Chondrocyte (in vitro differentiated cells): ENCODE measurements around the gene SHH. TPM values are rescaled to one million over a fixed set of nuclear protein-coding genes. Genes with fewer than 3 reads are reported as not detected.

Source experiments
- DNase-seq: peaks from one replicate; pipeline ENCODE4 v3.0.0; 2021; ENCODE audit warnings: mixed read lengths, low spot score
- H3K27ac Mint-ChIP-seq: one replicate; pipeline ENCODE4 v1.8.0; 2021; ENCODE audit warnings: mild to moderate bottlenecking, moderate library complexity, mixed read lengths; ENCODE audit not compliant: unreplicated experiment
- H3K27me3 Mint-ChIP-seq: 2 replicates; pipeline ENCODE4 v1.8.0; 2021; ENCODE audit warnings: low read depth, mixed read lengths
- H3K36me3 Mint-ChIP-seq: 2 replicates; pipeline ENCODE4 v1.8.0; 2021; ENCODE audit warnings: low read depth, mixed read lengths
- H3K4me1 Mint-ChIP-seq: 2 replicates; pipeline ENCODE4 v1.8.0; 2021; ENCODE audit warnings: low read depth, mild to moderate bottlenecking, mixed read lengths
- H3K4me3 Mint-ChIP-seq: one replicate; pipeline ENCODE4 v1.8.0; 2021; ENCODE audit warnings: mild to moderate bottlenecking, moderate library complexity, mixed read lengths; ENCODE audit not compliant: unreplicated experiment
- H3K9me3 Mint-ChIP-seq: 2 replicates; pipeline ENCODE4 v1.8.0; 2021; ENCODE audit warnings: low read depth, mixed read lengths
- total RNA-seq: library from RNA; stranded (reverse); gene quantifications from 3 replicates; pipeline ENCODE4 v1.2.1, GENCODE V29; 2021
- TF ChIP-seq, protein P1 (sequence below): fragments of 200-600 bp; sonication (generic); IDR thresholded peaks from 2 replicates; pipeline ENCODE4 v1.5.0; 2021; ENCODE audit warnings: antibody characterized with exemption, mild to moderate bottlenecking, moderate library complexity

The SHH gene
- total RNA-seq, 1 donor from 2014 or later = not detected

DNA sequence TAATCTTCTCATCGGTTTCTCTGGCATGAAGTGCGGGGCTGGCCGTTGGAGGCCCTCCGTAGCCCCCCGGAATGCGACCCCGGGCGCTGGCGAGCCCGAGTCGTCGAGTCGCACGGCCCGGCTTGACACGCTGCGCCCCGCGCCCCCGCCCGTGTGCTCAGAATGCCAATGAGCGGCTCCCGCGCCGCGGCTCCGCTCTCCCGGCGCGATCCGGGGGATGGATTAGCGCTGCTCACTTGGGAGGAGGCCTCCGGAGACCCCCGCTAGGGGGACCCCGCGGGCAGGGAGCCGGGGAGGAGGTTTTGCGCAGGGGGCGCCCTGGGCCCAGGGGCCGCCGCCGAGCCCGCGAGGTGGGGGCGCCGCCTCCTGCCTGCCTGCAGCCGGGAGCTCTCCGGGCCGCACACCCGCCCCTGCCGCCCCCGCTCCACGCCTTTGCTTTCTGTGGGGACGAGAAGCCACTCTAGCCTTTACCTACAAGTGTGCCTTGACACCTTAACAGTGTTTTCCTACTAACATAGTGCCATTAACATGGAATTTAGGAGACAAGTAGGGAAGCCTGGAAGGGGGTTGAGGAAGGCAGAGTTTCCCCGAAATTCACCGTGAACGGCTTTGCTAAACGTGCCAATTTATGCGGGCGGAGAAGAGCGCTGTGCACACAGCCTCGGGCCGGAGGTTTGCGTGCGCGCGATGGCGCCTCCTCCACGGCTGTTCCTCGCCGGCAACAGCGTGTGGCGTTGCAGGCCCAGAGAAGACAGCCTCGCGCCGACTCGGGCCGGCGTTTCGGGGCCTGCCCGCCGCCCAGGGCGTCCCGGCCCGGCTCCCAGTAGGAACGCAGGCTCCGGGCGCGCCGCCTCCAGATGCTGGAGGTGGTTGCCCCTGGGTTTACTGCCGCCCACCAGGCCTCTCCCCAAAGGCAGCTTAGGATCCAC is 7.1 kb downstream of the SHH start:
- H3K27me3 Mint-ChIP-seq = peaks cover 36% of the 10 kb centered on the region
- no peaks in the 10 kb centered on the region for H3K36me3 Mint-ChIP-seq
- no peak overlapping the region for H3K27ac Mint-ChIP-seq
- TF ChIP-seq, protein P1, sequence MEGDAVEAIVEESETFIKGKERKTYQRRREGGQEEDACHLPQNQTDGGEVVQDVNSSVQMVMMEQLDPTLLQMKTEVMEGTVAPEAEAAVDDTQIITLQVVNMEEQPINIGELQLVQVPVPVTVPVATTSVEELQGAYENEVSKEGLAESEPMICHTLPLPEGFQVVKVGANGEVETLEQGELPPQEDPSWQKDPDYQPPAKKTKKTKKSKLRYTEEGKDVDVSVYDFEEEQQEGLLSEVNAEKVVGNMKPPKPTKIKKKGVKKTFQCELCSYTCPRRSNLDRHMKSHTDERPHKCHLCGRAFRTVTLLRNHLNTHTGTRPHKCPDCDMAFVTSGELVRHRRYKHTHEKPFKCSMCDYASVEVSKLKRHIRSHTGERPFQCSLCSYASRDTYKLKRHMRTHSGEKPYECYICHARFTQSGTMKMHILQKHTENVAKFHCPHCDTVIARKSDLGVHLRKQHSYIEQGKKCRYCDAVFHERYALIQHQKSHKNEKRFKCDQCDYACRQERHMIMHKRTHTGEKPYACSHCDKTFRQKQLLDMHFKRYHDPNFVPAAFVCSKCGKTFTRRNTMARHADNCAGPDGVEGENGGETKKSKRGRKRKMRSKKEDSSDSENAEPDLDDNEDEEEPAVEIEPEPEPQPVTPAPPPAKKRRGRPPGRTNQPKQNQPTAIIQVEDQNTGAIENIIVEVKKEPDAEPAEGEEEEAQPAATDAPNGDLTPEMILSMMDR = peak; percentile 81
- peak; percentile 68 for DNase-seq
- no peaks in the 10 kb centered on the region for H3K9me3 Mint-ChIP-seq
- H3K4me1 Mint-ChIP-seq = peaks cover 25% of the 10 kb centered on the region
- peak overlapping the region; percentile 69 for H3K4me3 Mint-ChIP-seq

- TF ChIP-seq, protein P1 = no peak
- Mint-ChIP-seq H3K27me3 (peaks cover 39% of the 10 kb centered on the region), H3K4me1 (peaks cover 24% of the 10 kb centered on the region), H3K36me3 (no peaks in the 10 kb centered on the region), H3K9me3 (no peaks in the 10 kb centered on the region), H3K4me3 (peak overlapping the region; percentile 58), H3K27ac (no peak overlapping the region)
- DNase-seq = no peak
Observed at GRCh38 chr7:155804431-155804831, 7.8 kb downstream of the SHH start.

DNA sequence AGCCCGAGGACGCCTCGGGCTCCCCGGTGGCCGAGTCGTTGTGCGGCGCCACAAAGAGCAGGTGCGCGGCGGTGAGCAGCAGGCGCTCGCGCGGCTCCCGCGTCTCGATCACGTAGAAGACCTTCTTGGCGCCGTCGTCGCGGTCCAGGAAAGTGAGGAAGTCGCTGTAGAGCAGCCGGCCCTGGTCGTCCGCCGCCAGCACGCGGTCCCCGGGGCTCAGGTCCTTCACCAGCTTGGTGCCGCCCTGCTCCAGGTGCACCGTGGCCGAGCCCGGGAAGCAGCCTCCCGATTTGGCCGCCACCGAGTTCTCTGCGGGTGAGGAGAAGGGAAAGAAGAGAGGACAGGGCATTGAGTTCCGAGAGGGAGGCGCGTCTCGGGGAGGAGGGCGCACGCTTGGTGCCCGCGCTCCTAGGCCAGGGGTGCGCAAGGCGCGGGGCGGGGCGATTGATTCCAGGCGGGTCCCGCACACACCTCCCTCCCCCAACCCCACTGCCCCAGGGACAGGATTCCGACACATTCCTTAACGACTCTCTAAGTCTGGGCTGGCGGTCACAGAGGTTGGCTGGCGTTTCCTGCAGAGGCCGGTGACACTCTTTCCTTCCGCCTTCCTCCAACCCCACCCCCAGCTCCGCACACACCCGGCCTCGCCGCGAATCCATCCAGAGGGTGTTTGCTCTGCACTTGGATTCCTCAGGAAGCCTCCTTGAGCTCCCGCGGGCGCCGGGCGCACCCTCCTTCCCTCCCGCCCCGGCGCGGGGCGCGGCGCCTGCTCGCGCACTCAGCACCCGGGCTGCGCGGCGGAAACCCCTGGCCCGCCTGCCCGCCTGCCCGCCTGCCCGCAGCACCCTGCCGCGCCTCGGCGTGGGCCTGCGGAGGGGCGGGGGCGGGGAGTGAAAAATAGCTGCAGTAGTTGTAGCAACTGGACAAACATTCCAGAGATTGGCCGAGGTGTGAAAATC is 8.6 kb downstream of the SHH start:
- Mint-ChIP-seq H3K27ac (no peak overlapping the region), H3K4me3 (peak overlapping the region; percentile 75), H3K27me3 (peaks cover 33% of the 10 kb centered on the region), H3K9me3 (no peaks in the 10 kb centered on the region), H3K4me1 (peaks cover 18% of the 10 kb centered on the region), H3K36me3 (no peaks in the 10 kb centered on the region)
- TF ChIP-seq, protein P1 = no peak
- DNase-seq = peak; percentile 91

GRCh38 chr7:155802906-155803417 is 9.3 kb downstream of the SHH start:
- DNase-seq = peak; percentile 69
- TF ChIP-seq, protein P1 = no peak
- Mint-ChIP-seq H3K27me3 (peaks cover 31% of the 10 kb centered on the region), H3K4me3 (no peak overlapping the region), H3K36me3 (no peaks in the 10 kb centered on the region), H3K4me1 (peaks cover 15% of the 10 kb centered on the region), H3K27ac (no peak overlapping the region), H3K9me3 (no peaks in the 10 kb centered on the region)

DNA sequence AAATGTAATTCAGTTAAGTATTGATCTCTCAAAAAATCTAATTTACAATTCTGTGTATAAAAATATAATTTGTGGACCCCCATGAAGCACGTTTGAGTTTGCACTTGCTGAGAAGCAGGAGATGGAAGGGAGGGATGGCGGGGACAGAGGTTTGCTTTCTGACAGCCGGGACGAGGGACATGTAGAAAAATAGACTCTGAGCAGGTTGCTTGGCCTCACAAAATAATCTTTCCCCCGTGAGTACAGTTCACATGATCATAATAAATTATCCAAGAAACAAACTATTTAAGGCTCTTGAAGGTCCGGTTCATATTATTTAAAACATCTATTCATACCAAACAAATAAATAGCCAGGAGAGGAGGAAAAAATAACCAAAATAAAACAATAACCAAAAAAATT is 10.0 kb downstream of the SHH start:
- no peak overlapping the region for H3K4me3 Mint-ChIP-seq
- H3K27ac Mint-ChIP-seq = no peak overlapping the region

More for the DNA sequence above, 10.0 kb downstream of the SHH start:
- Mint-ChIP-seq H3K27me3 (peaks cover 25% of the 10 kb centered on the region), H3K36me3 (no peaks in the 10 kb centered on the region), H3K4me1 (peaks cover 10% of the 10 kb centered on the region), H3K9me3 (no peaks in the 10 kb centered on the region)
- TF ChIP-seq, protein P1 = no peak
- DNase-seq = peak; percentile 14
